ENCODE data around the gene ALKBH6. TPM values are rescaled to one million over a fixed set of nuclear protein-coding genes. Genes with fewer than 3 reads are reported as not detected.
A peak's percentile ranks its signal among the peaks of the same experiment; 100 is the strongest.

Gene ALKBH6
- total and polyA plus RNA-seq, 2 of the 13 experiments (the other 11 are each of a cell fraction or from before 2014, with no cell fraction given) = 13.7 to 18.1 TPM

GRCh38 chr19:35963514-35963913 is 50.5 kb downstream of the ALKBH6 start (continued):
- peak; percentile 56; the same call in 1 of the 2 replicates for TF ChIP-seq MIER3 (CRISPR knock-in tag; IDR thresholded peaks at IDR 0.05; ENCODE audit: borderline replicate concordance)
- TF ChIP-seq NFIC (IDR thresholded peaks at IDR 0.05; ENCODE audit: low read length) = no peak
- peak; percentile 54 for TF ChIP-seq TEAD3 (CRISPR knock-in tag; optimal IDR thresholded peaks at IDR 0.05; ENCODE audit: borderline replicate concordance)
- peak; percentile 60; the same call in 1 of the 2 replicates for TF ChIP-seq KAT8 (CRISPR knock-in tag; IDR thresholded peaks at IDR 0.05)
- TF ChIP-seq NFE2L1 (CRISPR knock-in tag; IDR thresholded peaks at IDR 0.05; ENCODE audit: borderline replicate concordance) = no peak
- peak; percentile 89; the same call in 1 of the 2 replicates for TF ChIP-seq EHMT2 (IDR thresholded peaks at IDR 0.05; ENCODE audit: borderline replicate concordance, low read depth, low read length)
- no peak for TF ChIP-seq ZNF496 (CRISPR knock-in tag; IDR thresholded peaks at IDR 0.05; ENCODE audit: insufficient replicate concordance)
- TF ChIP-seq ZNF770 (CRISPR knock-in tag; IDR thresholded peaks at IDR 0.05) = no peak
- TF ChIP-seq ZFY (CRISPR knock-in tag; IDR thresholded peaks at IDR 0.05) = peak; percentile 47; the same call in 1 of the 2 replicates
- TF ChIP-seq ZNF83 (CRISPR knock-in tag; IDR thresholded peaks at IDR 0.05; ENCODE audit: borderline replicate concordance) = 0 out of 2 replicates have a peak, but pooled peaks have one; percentile 62
- TF ChIP-seq GLI4 (CRISPR knock-in tag; IDR thresholded peaks at IDR 0.05; ENCODE audit: borderline replicate concordance) = no peak
- TF ChIP-seq FOXO1 (CRISPR knock-in tag; IDR thresholded peaks at IDR 0.05) = 0 out of 2 replicates have a peak, but pooled peaks have one; percentile 50
- TF ChIP-seq MAFF (IDR thresholded peaks at IDR 0.05; ENCODE audit: low read depth, low read length) = no peak
- peak; percentile 53; the same call in 1 of the 2 replicates for TF ChIP-seq ARNT2 (CRISPR knock-in tag; IDR thresholded peaks at IDR 0.05; ENCODE audit: low read depth)
- TF ChIP-seq SMYD3 (CRISPR knock-in tag; IDR thresholded peaks at IDR 0.05) = 0 out of 2 replicates have a peak, but pooled peaks have one; percentile 18
- TF ChIP-seq, protein P1, sequence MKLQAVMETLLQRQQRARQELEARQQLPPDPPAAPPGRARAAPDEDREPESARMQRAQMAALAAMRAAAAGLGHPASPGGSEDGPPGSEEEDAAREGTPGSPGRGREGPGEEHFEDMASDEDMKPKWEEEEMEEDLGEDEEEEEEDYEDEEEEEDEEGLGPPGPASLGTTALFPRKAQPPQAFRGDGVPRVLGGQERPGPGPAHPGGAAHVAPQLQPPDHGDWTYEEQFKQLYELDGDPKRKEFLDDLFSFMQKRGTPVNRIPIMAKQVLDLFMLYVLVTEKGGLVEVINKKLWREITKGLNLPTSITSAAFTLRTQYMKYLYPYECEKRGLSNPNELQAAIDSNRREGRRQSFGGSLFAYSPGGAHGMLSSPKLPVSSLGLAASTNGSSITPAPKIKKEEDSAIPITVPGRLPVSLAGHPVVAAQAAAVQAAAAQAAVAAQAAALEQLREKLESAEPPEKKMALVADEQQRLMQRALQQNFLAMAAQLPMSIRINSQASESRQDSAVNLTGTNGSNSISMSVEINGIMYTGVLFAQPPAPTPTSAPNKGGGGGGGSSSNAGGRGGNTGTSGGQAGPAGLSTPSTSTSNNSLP (IDR thresholded peaks at IDR 0.05; ENCODE audit: low read depth, low read length) = no peak
- peak; percentile 69; the same call in 1 of the 2 replicates for TF ChIP-seq IRX3 (CRISPR knock-in tag; IDR thresholded peaks at IDR 0.05; ENCODE audit: borderline replicate concordance, low read depth)
- no peak for TF ChIP-seq ZNF432 (CRISPR knock-in tag; IDR thresholded peaks at IDR 0.05; ENCODE audit: borderline replicate concordance)
- peak; percentile 71; the same call in 1 of the 2 replicates for TF ChIP-seq GPN1 (CRISPR knock-in tag; IDR thresholded peaks at IDR 0.05; ENCODE audit: borderline replicate concordance)
- TF ChIP-seq ZNF296 (CRISPR knock-in tag; conservative IDR thresholded peaks at IDR 0.05) = 0 out of 2 replicates have a peak, but pooled peaks have one; percentile 37
- TF ChIP-seq ZNF589 (CRISPR knock-in tag; conservative IDR thresholded peaks at IDR 0.05) = no peak
- peak; percentile 74; the same call in 1 of the 2 replicates for TF ChIP-seq ZBTB25 (CRISPR knock-in tag; IDR thresholded peaks at IDR 0.05)
- peak; percentile 35; the same call in 1 of the 2 replicates for TF ChIP-seq PITX1 (CRISPR knock-in tag; IDR thresholded peaks at IDR 0.05)
- 0 out of 2 replicates have a peak, but pooled peaks have one; percentile 21 for TF ChIP-seq YEATS4 (CRISPR knock-in tag; IDR thresholded peaks at IDR 0.05; ENCODE audit: borderline replicate concordance)
- TF ChIP-seq ZNF180 (CRISPR knock-in tag; IDR thresholded peaks at IDR 0.05; ENCODE audit: borderline replicate concordance, low read depth) = no peak
- no peak for TF ChIP-seq MAFG (CRISPR knock-in tag; IDR thresholded peaks at IDR 0.05)
- TF ChIP-seq ZNF547 (CRISPR knock-in tag; IDR thresholded peaks at IDR 0.05) = 0 out of 2 replicates have a peak, but pooled peaks have one; percentile 34

Measured in HepG2 (cell line).